NCI-H510A treated with DMSO at 0.1 percent for 48 hours (cell line): ENCODE results near the gene DHRS12.

Source experiments
- DNase-seq: peaks from one replicate; lab custom pipeline; 2025; lab: John Stamatoyannopoulos, UW

The DHRS12 gene

DNA sequence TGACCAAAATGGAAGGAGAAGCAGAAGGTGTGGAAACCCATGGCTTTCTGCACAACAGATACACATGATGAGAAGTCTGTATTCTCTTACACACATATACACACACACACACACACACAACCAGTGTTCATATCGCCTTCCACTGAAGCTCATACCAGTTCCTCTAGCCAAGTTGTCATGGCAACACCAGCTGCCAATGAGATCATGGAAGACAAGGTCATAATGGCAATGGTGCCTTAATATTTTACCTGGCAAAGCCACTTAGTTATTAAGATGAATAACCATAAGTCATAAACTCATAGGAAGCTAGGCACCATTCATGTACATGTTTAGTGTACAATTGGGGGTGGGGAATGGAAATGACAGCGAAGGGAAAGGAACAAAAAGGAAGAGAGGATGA is 2.6 kb upstream of the DHRS12 start:
- no peak for DNase-seq

GRCh38 chr13:51805925-51806324 is 2.0 kb upstream of the DHRS12 start:
- no peak for DNase-seq

GRCh38 chr13:51805313-51805712 is 1.4 kb upstream of the DHRS12 start:
- no peak for DNase-seq

- DNase-seq, result no peak
Measured at GRCh38 chr13:51804295-51805172, 571 bp upstream of the DHRS12 start.

DNA sequence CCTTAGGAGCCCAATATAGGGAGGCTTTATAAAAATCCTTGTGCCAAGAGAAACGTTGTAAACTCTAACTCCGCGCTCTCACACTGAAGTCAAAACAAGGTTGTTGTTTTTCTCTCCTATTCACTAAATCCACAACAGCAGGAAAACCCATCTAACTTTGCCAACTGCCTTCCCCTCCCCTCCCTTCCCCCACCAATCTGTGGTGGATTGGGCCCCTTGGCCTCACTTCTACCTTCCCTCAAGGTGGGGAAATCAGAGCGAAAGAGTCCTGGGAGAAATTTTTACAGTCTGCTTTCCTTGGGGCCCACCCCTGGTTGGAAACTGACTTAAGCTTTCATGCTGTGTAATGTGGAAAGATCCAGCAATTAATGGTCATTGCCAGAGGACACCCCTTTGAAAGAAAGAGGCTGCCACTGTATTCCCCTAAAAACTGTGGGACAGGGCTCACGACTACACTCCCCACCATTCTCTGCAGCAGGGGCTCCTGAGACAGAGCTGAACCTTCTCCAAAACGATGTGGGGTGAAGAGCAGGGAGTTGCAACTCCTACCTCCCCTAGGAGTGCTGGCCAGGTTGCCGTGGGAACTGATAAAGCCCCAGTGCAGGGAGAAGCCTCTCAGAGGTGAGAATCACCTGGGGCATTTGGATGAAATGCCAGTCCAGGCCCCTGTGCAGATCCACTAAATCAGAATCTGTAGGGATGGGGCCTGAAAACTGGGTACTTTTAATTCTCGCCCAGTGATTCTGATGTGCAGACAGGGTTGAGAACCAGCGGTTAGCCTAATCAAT is 1.1 kb downstream of the DHRS12 start:
- no peak for DNase-seq

DNA sequence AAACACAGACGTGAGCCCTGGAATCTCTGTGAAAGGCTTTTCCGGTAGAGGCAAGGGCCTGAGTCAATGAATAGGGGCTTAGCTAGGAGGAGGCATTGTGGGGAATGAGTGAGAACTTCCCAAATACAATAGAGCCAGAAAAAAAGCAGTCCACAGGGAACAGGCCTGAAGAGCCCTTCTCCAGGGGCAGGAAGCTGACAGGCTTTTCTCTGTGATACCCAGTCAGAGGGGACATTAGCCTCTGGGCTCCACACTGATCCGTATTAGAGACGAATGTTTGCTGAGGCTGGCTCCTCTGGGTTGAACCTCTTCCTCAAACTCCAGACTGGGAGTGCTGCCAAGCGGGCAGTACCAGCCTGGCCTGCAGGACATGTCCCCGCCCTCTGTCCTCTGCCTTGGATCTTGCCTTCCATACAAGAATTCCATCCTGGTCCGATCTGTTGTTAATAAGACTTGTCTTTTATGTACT is 2.3 kb downstream of the DHRS12 start:
- no peak for DNase-seq

GRCh38 chr13:51800486-51800885 is 3.5 kb downstream of the DHRS12 start:
- DNase-seq, result no peak

GRCh38 chr13:51799261-51799660 is 4.7 kb downstream of the DHRS12 start:
- no peak for DNase-seq

- peak; percentile 70 for DNase-seq
Measured at GRCh38 chr13:51797664-51798488, 6.1 kb downstream of the DHRS12 start.

- DNase-seq, result no peak
Measured at GRCh38 chr13:51796546-51796945, 7.4 kb downstream of the DHRS12 start.

DNA sequence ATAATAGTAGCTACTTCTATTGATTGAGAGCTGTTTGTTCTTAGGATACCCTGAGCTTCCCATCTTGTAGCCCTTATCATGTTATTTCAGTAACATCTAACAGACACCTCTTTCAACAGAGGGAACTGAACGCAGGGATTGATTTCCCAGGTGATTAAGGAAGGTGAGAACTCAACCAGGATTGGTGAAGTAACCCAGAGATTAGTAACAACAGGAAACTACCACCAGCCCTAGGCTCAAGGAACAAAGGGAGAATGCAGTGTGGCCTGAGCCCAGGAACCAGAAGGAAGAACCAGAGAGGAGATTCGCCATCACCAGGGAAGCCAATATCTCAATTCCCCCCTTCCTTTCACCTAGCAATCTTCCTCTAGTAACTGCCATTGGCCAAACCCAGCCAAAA is 8.5 kb downstream of the DHRS12 start:
- no peak for DNase-seq

- DNase-seq, result peak; percentile 55
Measured at GRCh38 chr13:51794964-51795363, 9.0 kb downstream of the DHRS12 start.

DNA sequence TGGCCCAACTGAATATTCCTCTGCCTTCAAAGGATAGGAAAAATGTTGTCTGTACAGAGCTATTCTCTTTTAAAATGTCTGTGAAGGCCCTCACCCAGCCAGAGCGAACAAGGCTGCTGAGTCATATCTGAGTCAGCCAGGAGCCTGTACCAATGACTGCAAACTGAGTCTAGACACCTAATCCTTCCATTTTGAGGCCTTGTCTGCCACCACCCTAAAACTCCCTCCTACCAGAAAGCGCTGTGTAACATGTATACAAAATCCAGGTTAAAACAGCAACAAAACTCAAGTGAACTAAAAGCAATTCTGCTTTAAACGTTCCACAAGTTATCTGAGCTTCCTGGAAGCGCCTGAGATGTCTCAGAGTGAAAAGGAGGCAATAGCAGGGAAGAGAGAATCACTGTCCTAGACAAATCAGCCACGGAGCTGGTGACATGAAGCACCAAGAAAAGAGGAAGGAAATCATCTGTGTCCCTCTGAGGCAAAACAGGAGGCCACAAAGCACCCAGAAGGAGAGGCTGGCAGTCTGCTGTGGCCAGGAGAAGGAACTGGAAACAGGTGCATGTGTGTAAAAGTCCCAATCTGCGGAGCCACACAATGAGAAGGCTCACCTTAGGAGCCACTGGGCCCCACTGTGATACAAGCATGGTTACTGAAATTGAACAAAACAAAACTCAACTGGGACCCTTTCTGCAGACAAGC is 10.2 kb downstream of the DHRS12 start:
- DNase-seq, result no peak

DNA sequence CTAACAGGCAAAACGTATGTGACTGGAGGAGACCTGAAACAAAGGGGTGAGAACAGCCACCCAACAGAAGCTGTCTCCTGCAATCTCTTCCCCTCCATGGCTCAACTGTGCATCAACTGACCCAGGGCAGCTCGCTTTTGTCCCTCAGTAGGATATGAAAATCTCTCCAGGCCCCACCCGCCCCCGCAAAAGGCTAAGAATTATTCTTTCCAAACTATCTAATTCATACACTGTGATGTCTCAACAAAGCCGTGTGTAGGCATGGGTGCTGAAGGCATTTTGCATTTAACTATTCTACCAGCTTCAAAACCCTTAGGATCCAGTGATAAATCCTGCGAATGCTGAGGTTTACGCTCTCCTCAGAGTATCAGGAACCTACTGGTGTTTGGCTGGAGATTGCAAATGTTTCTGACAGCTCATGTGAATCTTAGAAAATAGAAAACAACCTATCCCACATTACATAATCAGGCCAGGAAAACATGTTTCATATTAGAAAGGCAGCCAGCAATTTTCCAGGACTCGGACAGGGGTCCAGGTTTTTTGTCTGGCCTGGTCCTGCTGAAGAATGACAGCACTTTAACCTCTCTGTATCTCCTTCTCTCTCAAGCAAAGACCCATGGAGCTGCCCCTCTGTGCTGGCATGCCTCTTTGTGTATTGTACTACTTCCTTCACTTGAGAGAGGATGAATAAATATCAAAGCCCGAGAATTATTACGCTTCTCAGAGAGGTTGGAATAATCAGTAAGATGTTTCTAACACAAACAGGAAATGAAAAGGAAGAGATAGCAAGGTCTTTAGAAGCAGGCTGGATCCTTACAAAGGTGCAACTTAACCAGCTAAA is 17.3 kb downstream of the DHRS12 start:
- DNase-seq, result peak; percentile 7

DNA sequence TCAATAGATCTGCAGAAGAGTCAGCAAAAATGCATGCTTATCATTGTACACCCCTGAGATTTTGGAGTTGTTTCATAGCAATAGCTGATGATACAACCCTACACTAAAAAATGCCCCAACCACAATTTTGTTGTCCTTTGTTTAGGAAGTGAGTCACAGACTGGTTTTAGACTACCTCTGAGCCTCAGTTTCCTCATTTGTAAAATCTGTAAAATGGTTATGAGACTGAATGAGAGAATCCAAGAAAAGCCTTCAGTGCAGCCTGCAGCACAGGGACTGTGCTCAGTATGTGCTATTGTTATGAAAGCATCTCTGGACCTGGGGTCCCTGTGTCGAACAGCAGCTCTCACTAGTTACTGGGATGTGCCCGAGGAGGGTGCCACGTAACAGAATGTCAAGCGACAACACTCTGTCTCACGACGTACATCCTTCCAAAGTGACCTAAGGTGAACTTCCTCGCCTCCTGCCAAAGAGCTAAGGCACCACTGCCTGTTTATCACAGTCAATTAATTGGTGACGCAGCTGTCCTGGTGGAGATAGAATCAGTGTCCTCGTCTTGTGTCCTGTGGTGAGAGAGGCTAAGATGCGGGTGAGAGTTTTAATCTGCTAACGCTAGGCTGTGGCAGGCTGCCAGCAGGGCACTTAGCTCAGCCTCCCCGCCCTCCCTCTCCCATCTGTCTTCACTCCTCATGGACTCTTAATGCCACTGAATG is 18.1 kb downstream of the DHRS12 start:
- DNase-seq, result peak; percentile 79

DNA sequence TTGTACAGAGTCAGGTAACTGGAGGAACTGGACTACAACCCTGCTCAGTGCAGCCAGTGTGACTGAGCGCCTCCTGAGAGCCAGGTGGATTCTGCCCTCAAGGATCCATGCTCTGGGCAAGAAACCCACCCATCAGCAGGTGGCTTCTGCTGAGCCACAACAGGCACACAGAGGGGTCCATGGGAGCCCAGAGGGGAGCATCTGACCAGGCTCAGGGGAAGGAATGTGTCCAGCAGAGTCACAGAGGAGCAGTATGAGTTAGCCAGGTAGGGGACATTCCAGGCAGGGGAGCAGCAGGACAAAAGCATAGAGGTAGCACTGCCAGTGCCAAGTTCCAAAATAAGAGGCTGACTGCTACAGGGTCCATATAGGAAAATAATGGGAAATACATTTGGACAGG is 19.9 kb downstream of the DHRS12 start:
- DNase-seq, result no peak

GRCh38 chr13:51783428-51784094 is 20.4 kb downstream of the DHRS12 start:
- DNase-seq, result no peak

DNA sequence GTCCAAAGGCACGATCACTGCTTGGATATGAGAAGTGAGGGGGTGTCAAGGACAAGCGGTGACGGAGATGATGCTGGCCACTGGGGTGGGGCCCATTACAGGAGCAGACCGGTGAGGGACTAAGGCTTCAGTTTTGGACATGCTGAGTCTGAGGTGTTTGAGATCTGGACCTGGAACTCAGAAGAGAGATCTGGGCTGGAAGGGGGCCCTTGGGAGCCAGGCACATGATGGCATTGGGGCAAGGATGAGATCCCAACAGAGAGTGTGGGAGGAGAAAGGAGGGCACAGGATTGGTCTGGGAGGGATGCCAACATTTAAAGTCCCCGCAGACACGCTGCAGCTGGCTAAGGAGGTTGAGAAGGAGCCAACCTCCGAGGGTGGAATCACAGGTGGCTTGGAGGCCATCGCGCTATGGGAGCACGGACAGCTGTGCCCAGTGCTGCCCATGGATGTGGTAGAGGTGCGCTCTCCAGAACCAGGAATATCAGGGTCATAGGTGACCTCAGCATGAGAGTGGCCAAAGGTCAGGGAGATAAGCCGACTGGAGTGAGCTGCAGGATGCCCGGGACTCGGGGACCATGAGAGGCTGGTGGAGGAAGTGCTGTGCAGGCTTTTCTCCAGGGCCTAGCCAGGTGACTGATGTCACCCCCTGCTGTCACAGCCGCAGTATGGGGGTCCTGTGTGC is 21.8 kb downstream of the DHRS12 start:
- DNase-seq, result no peak
